Measurements from ENCODE around the gene KRTAP10-8. TPM values are rescaled to one million over a fixed set of nuclear protein-coding genes. Genes with fewer than 3 reads are reported as not detected.
"Not testable (repeated sequence)": the region's sequence is repeated elsewhere in the genome, so short reads cannot be mapped to it uniquely, and the experiment has no call there.

The KRTAP10-8 gene
- total and polyA plus RNA-seq, 7 experiments from 2014 or later, result not detected

GRCh38 chr21:44610157-44610843 is 1.6 kb upstream of the KRTAP10-8 start:
- H3K4me1 ChIP-seq (ENCODE audit: control insufficient read depth in 2 of 2, insufficient read depth in 2 of 2, low read length in 2 of 2); H3K27ac Mint-ChIP-seq; DNase-seq; H3K27ac ChIP-seq (ENCODE audit: low read depth, low read length); H3K4me3 Mint-ChIP-seq; intact Hi-C loops (cut with micrococcal nuclease); H3K27me3 ChIP-seq (ENCODE audit: control insufficient read depth in 2 of 2, insufficient read depth in 2 of 2, low read length in 2 of 2); ATAC-seq; POLR2A ChIA-PET; H3K36me3 ChIP-seq (ENCODE audit: control insufficient read depth in 2 of 3, insufficient read depth in 3 of 3, low read length in 3 of 3); H3K4me3 ChIP-seq (ENCODE audit: low read length): not testable (repeated sequence)
- peaks cover 0 to 17% (median 9%) of the 10 kb centered on the region in 7 donors for H3K4me1 Mint-ChIP-seq
- peaks cover 8 to 39% (median 20%) of the 10 kb centered on the region in 11 donors for H3K9me3 Mint-ChIP-seq
- H3K27me3 Mint-ChIP-seq, result peaks cover 0 to 20% (median 6%) of the 10 kb centered on the region in 5 donors
- H3K36me3 Mint-ChIP-seq, result peaks cover 8 to 14% (median 9%) of the 10 kb centered on the region in 5 donors
- H3K9me3 ChIP-seq (ENCODE audit: control insufficient read depth in 2 of 3, low read length in 3 of 3), result peaks cover 0 to 19% (median 0%) of the 10 kb centered on the region in 3 experiments
- CTCF ChIA-PET, result interaction anchor here (0.9 kb wide), 1 partner anchor 45 kb away, joined by 3 read pairs; the partner anchor contains the start of gene KRTAP12-4

GRCh38 chr21:44611551-44611950 is 328 bp upstream of the KRTAP10-8 start:
- Mint-ChIP-seq H3K9me3 (peaks cover 8 to 34% (median 18%) of the 10 kb centered on the region in 11 donors), H3K27ac (peak overlapping the region in 1 of 9 donors; percentile 47), H3K27me3 (peaks cover 0 to 11% (median 2%) of the 10 kb centered on the region in 5 donors), H3K4me3 (no peak overlapping the region), H3K4me1 (peaks cover 5 to 28% (median 18%) of the 10 kb centered on the region in 7 donors), H3K36me3 (peaks cover 8 to 14% (median 9%) of the 10 kb centered on the region in 5 donors)
- Histone ChIP-seq H3K36me3 (ENCODE audit: control insufficient read depth in 2 of 3, insufficient read depth in 3 of 3, low read length in 3 of 3) (no peaks in the 10 kb centered on the region), H3K4me3 (ENCODE audit: low read length) (no peak overlapping the region), H3K27me3 (ENCODE audit: control insufficient read depth in 2 of 2, insufficient read depth in 2 of 2, low read length in 2 of 2) (no peaks in the 10 kb centered on the region), H3K27ac (ENCODE audit: low read depth, low read length) (no peak overlapping the region), H3K4me1 (ENCODE audit: control insufficient read depth in 2 of 2, insufficient read depth in 2 of 2, low read length in 2 of 2) (peaks cover 3 to 10% of the 10 kb centered on the region in 2 donors), H3K9me3 (ENCODE audit: control insufficient read depth in 2 of 3, low read length in 3 of 3) (peaks cover 0 to 19% (median 0%) of the 10 kb centered on the region in 3 experiments)
- ChIA-PET POLR2A (no interaction called here), CTCF (no interaction called here)
- intact Hi-C loops (cut with micrococcal nuclease), result no loop called here
- ATAC-seq (no peak), DNase-seq (no peak)

- ChIA-PET POLR2A (no interaction called here), CTCF (no interaction called here)
- intact Hi-C loops (cut with micrococcal nuclease), result no loop called here
- H3K4me1 Mint-ChIP-seq, result peaks cover 5 to 40% (median 28%) of the 10 kb centered on the region in 7 donors
- no peak for DNase-seq
- no peak for ATAC-seq
- Histone ChIP-seq H3K9me3 (ENCODE audit: control insufficient read depth in 2 of 3, low read length in 3 of 3) (peaks cover 0 to 19% (median 0%) of the 10 kb centered on the region in 3 experiments), H3K4me1 (ENCODE audit: control insufficient read depth in 2 of 2, insufficient read depth in 2 of 2, low read length in 2 of 2) (peaks cover 13 to 22% of the 10 kb centered on the region in 2 donors), H3K4me3 (ENCODE audit: low read length) (no peak overlapping the region), H3K27me3 (ENCODE audit: control insufficient read depth in 2 of 2, insufficient read depth in 2 of 2, low read length in 2 of 2) (no peaks in the 10 kb centered on the region), H3K27ac (ENCODE audit: low read depth, low read length) (no peak overlapping the region), H3K36me3 (ENCODE audit: control insufficient read depth in 2 of 3, insufficient read depth in 3 of 3, low read length in 3 of 3) (no peaks in the 10 kb centered on the region)
- H3K36me3 Mint-ChIP-seq, result peaks cover 8 to 14% (median 9%) of the 10 kb centered on the region in 5 donors
- H3K27me3 Mint-ChIP-seq, result peaks cover 0 to 5% (median 0%) of the 10 kb centered on the region in 5 donors
- H3K9me3 Mint-ChIP-seq, result peaks cover 8 to 31% (median 18%) of the 10 kb centered on the region in 11 donors
- H3K27ac Mint-ChIP-seq, result peak overlapping the region in 1 of 9 donors; percentile 47
- peak overlapping the region in 1 of 10 donors; percentile 41 for H3K4me3 Mint-ChIP-seq
Measured at GRCh38 chr21:44612669-44613229, 870 bp downstream of the KRTAP10-8 start.

- peaks cover 0 to 19% (median 0%) of the 10 kb centered on the region in 3 experiments for H3K9me3 ChIP-seq (ENCODE audit: control insufficient read depth in 2 of 3, low read length in 3 of 3)
- H3K27ac Mint-ChIP-seq, result peak overlapping the region in 1 of 9 donors; percentile 67
- intact Hi-C loops (cut with micrococcal nuclease), result no loop called here
- peaks cover 8 to 15% (median 12%) of the 10 kb centered on the region in 5 donors for H3K36me3 Mint-ChIP-seq
- H3K27ac ChIP-seq (ENCODE audit: low read depth, low read length), result no peak overlapping the region
- ChIA-PET POLR2A (no interaction called here), CTCF (no interaction called here)
- no peak overlapping the region for H3K4me3 Mint-ChIP-seq
- H3K27me3 Mint-ChIP-seq, result peaks cover 0 to 4% (median 0%) of the 10 kb centered on the region in 5 donors
- H3K4me1 ChIP-seq (ENCODE audit: control insufficient read depth in 2 of 2, insufficient read depth in 2 of 2, low read length in 2 of 2), result peaks cover 22 to 30% of the 10 kb centered on the region in 2 donors
- no peaks in the 10 kb centered on the region for H3K27me3 ChIP-seq (ENCODE audit: control insufficient read depth in 2 of 2, insufficient read depth in 2 of 2, low read length in 2 of 2)
- H3K4me3 ChIP-seq (ENCODE audit: low read length), result no peak overlapping the region
- H3K9me3 Mint-ChIP-seq, result peaks cover 8 to 31% (median 19%) of the 10 kb centered on the region in 11 donors
- H3K36me3 ChIP-seq (ENCODE audit: control insufficient read depth in 2 of 3, insufficient read depth in 3 of 3, low read length in 3 of 3), result no peaks in the 10 kb centered on the region
- DNase-seq, result no peak
- ATAC-seq, result no peak
- H3K4me1 Mint-ChIP-seq, result peaks cover 11 to 48% (median 36%) of the 10 kb centered on the region in 7 donors
Measured at GRCh38 chr21:44613386-44614155, 1.7 kb downstream of the KRTAP10-8 start.

GRCh38 chr21:44614161-44614631 is 2.3 kb downstream of the KRTAP10-8 start:
- Mint-ChIP-seq H3K27ac (peak overlapping the region in 7 of 9 donors; percentile 48 to 81 (median 58)), H3K4me1 (peaks cover 17 to 54% (median 42%) of the 10 kb centered on the region in 7 donors), H3K4me3 (peak overlapping the region in 1 of 10 donors; percentile 27), H3K9me3 (peaks cover 7 to 31% (median 22%) of the 10 kb centered on the region in 11 donors), H3K27me3 (peaks cover 0 to 4% (median 0%) of the 10 kb centered on the region in 5 donors), H3K36me3 (peaks cover 3 to 22% (median 11%) of the 10 kb centered on the region in 5 donors)
- ChIA-PET CTCF (no interaction called here), POLR2A (interaction anchor here (1.1 kb wide), 1 partner anchor 96 kb away, joined by 5 read pairs; no protein-coding TSS in a partner anchor)
- peaks cover 28 to 36% of the 10 kb centered on the region in 2 donors for H3K4me1 ChIP-seq (ENCODE audit: control insufficient read depth in 2 of 2, insufficient read depth in 2 of 2, low read length in 2 of 2)
- no peaks in the 10 kb centered on the region for H3K36me3 ChIP-seq (ENCODE audit: control insufficient read depth in 2 of 3, insufficient read depth in 3 of 3, low read length in 3 of 3)
- no peaks in the 10 kb centered on the region for H3K27me3 ChIP-seq (ENCODE audit: control insufficient read depth in 2 of 2, insufficient read depth in 2 of 2, low read length in 2 of 2)
- no peak overlapping the region for H3K4me3 ChIP-seq (ENCODE audit: low read length)
- peaks cover 0 to 18% (median 0%) of the 10 kb centered on the region in 3 experiments for H3K9me3 ChIP-seq (ENCODE audit: control insufficient read depth in 2 of 3, low read length in 3 of 3)
- intact Hi-C loops (cut with micrococcal nuclease), result no loop called here
- H3K27ac ChIP-seq (ENCODE audit: low read depth, low read length), result no peak overlapping the region
- ATAC-seq (no peak), DNase-seq (no peak)

- ChIA-PET CTCF (interaction anchor here (0.6 to 0.8 kb wide), 3 partner anchors 11 to 178 kb away, joined by 3 read pairs; no protein-coding TSS in a partner anchor), POLR2A (interaction anchor here (1.1 kb wide), 1 partner anchor 97 kb away, joined by 5 read pairs; no protein-coding TSS in a partner anchor)
- H3K4me1 ChIP-seq (ENCODE audit: control insufficient read depth in 2 of 2, insufficient read depth in 2 of 2, low read length in 2 of 2), result peaks cover 36 to 44% of the 10 kb centered on the region in 2 donors
- Mint-ChIP-seq H3K9me3 (peaks cover 5 to 31% (median 21%) of the 10 kb centered on the region in 11 donors), H3K27me3 (no peaks in the 10 kb centered on the region), H3K27ac (peak overlapping the region in 2 of 9 donors; percentile 48 to 54), H3K4me3 (peak overlapping the region in 2 of 10 donors; percentile 16 to 27), H3K4me1 (peaks cover 20 to 62% (median 50%) of the 10 kb centered on the region in 7 donors), H3K36me3 (peaks cover 4 to 28% (median 12%) of the 10 kb centered on the region in 5 donors)
- intact Hi-C loops (cut with micrococcal nuclease), result loop anchor here in 1 of 2 donors (5.0 kb wide), 2 partner anchors 33 to 97 kb away; partner anchors contain the start of genes KRTAP10-5 and TSPEAR
- no peak overlapping the region for H3K27ac ChIP-seq (ENCODE audit: low read depth, low read length)
- H3K27me3 ChIP-seq (ENCODE audit: control insufficient read depth in 2 of 2, insufficient read depth in 2 of 2, low read length in 2 of 2), result no peaks in the 10 kb centered on the region
- ATAC-seq (no peak), DNase-seq (no peak)
- no peak overlapping the region for H3K4me3 ChIP-seq (ENCODE audit: low read length)
- no peaks in the 10 kb centered on the region for H3K36me3 ChIP-seq (ENCODE audit: control insufficient read depth in 2 of 3, insufficient read depth in 3 of 3, low read length in 3 of 3)
- H3K9me3 ChIP-seq (ENCODE audit: control insufficient read depth in 2 of 3, low read length in 3 of 3), result peaks cover 0 to 11% (median 3%) of the 10 kb centered on the region in 3 experiments
Measured at GRCh38 chr21:44614961-44615391, 3.1 kb downstream of the KRTAP10-8 start.
